ENCODE measurements around the gene SYNPR.
"Not testable (repeated sequence)": the region's sequence is repeated elsewhere in the genome, so short reads cannot be mapped to it uniquely, and the experiment has no call there.

The SYNPR gene

DNA sequence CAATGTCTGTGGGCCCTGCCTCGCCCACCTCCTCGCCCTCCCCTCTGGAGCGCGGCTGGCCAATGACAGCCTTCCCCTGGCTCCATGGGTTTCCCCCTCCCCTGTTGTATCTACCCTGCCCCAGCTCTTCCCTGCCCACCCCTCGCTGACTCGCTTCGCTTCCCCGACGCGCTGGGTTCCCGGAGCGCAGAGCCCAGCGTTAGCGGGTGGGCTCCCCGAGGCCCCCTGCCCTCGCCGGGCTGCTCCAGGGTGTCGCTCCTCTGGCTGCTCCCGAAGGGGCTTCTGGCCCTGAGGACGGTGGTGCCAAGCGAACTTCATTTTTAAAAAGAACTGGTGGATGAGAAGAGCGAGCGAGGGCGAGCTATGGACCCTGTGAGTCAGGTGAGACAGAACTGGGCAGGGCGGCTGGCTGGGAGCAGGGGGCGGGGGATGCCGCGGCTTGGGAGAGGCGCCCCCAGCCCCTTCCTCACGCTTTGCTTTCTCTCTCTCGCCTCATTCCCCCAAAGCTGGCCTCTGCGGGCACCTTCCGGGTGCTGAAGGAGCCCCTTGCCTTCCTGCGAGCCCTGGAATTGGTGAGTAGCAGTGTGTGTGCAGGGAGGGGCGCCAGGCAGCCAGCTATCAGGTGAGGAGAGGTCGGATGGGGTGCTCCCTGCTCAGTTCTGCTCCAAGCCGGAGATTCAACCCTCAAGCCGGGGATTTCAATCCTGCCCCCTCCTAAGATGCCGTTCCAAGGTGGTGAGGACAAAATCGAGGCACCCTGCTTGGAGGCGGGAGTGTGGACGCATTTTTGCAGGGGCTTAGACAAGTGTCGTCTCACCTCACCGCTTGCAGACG lies at the start of gene SYNPR:
Gene SYNPR, plus strand, starts transcription at position 138 of the 834 bp plus-strand sequence.
- no peak for DNase-seq (ENCODE audit: low read depth)

DNA sequence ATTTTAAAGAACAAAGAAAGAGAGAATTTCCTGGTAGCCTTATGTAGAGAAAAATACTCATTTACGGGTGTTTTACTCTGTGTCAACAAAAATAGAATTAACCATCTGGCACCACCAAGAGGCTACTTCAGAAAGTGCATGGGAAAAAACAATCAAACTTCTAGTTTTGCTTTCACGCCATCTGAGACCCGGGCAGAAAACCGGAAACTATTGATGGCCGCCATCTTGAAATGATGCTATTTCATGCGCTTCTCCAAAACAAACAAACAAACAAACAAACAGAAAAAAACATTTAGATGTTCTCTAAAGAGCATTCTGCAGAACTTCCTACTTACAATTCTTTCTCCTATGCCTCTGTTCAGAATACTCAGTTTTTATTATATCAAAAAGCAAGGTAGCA lies 49.4 kb upstream of the SYNPR start:
- DNase-seq (ENCODE audit: low read depth): peak; percentile 11

DNA sequence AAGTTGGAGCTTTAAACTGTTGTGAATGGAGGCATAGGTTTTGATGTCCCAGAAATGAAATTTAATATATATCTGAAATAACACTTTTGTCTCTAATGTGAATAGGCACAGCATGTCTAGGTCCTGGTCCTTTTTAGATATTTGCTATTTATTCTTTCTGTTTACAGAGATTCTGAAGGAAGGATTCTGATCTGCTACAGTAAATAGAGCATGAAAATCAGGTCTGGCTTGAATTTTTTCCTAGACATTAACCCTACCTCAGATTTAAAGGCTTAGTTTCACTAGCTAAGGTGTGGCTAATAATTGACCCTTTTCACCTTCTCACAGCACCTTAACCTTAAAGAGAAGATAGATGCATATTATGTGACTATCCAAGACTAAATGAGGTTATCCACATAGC lies 48.0 kb upstream of the SYNPR start:
- DNase-seq (ENCODE audit: low read depth): no peak

- DNase-seq (ENCODE audit: low read depth): no peak
These were observed 46.5 kb upstream of the SYNPR start for GRCh38 chr3:63231643-63232042.

- no peak for DNase-seq (ENCODE audit: low read depth)
These were observed 45.2 kb upstream of the SYNPR start for GRCh38 chr3:63232764-63233396.

GRCh38 chr3:63240381-63240902 lies 37.7 kb upstream of the SYNPR start:
- DNase-seq (ENCODE audit: low read depth): no peak

DNA sequence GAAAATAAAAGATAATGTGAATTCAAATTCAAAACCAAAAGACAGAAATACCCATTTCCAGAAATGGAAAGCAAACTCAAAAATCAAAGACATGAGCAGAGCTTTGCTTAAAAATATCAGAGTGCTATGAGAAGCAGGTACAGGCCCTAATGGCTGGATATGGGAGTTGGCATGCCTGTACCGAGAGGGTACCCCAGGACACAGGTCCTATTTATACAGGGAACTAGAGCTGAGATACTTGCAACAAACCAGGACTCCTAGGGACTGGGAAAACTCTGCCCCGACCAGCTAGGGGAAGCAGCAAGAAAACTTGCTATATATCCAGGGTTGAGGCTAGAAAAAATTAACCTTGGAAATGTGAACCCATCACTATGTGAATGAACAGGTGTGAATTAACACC lies 36.0 kb upstream of the SYNPR start:
- DNase-seq (ENCODE audit: low read depth): no peak

DNA sequence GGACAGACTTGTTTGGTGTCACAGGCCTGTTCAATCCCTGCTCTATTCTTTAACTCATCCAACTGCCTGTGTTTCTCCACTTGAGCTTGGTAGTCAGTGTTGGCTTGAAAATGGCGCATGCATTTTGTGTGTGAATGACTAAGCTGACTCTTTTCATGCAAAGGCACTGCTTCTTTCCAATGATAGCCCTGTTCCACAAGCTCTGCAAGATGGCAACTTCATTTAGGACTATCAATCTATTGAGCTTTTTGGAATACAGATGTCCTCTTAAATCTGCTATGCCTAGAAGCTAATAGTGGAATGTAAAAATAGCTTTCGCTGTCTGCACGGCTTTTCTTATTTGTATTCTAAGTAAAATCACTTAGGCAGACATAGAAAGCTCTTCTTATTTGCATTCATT lies 33.6 kb upstream of the SYNPR start:
- DNase-seq (ENCODE audit: low read depth): no peak

DNA sequence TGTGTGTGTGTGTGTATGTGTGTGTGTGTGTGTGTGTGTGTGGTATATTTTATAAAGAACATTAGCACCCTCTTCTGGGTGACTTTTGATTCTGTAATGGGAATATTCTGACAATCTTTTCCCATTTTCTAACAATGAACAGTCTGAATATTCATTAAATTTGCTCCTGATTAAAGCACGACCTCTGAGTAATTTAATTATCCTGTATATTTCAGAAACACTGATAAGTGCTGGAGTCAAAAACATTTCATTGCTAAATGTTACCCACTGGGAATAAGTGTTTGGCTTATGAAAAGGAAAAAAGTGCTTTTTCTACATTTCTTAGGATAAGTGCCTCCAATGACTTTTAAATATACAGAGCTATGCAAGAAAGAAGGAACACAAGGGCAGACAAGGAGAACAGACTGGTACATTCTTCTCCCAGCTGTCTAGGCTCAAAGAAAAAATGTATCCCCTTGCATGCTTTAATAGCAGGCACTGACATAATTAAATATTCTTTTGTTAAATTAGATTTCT lies 32.3 kb upstream of the SYNPR start:
- DNase-seq (ENCODE audit: low read depth): no peak

GRCh38 chr3:63248015-63248414 lies 30.1 kb upstream of the SYNPR start:
- no peak for DNase-seq (ENCODE audit: low read depth)

GRCh38 chr3:63251499-63251898 lies 26.6 kb upstream of the SYNPR start:
- no peak for DNase-seq (ENCODE audit: low read depth)

GRCh38 chr3:63255819-63256218 lies 22.3 kb upstream of the SYNPR start:
- not testable (repeated sequence) for DNase-seq (ENCODE audit: low read depth)

GRCh38 chr3:63264716-63265115 lies 13.4 kb upstream of the SYNPR start:
- no peak for DNase-seq (ENCODE audit: low read depth)

- DNase-seq (ENCODE audit: low read depth): no peak
These were observed 3.7 kb upstream of the SYNPR start for GRCh38 chr3:63274359-63274758.

GRCh38 chr3:63279005-63279841 lies 1.1 kb downstream of the SYNPR start:
- no peak for DNase-seq (ENCODE audit: low read depth)

DNA sequence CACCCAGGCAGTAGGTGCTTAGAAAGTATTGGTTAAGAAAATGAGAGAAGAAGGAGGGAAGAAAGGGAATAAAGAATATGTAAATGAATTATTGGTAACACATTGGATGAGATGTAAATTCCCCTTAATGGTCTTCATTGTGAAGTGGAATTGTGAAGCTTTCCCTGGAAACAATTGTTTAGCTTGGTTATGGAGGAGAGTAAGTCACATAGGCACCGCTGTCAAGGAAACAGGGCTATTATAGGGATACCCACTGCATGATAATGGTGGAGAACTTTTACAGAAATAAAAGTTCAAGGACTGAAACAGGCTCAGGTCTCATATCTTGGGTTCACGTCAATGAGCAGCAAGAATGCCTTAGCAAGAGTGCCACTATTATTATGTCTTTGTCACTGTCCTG lies 9.5 kb downstream of the SYNPR start:
- DNase-seq (ENCODE audit: low read depth): no peak

DNA sequence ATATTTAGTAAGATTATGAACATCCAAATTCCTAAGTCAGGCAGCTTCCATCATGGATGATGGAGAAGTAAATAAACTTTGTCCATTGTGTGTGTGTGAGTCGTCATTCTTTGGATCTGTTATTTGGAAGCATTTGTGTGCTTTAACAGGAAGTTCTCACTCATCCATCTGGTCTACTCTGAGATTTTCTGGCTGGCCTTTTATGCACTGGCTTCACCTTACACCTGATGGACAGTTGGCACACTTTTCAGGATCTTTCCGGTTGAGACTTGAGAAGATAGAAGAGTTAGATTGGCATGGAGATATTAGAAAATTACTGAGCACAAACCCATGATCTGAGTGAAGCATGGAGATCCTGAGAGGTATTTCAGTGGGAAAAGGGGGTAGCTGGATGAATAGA lies 12.6 kb downstream of the SYNPR start:
- DNase-seq (ENCODE audit: low read depth): no peak

DNA sequence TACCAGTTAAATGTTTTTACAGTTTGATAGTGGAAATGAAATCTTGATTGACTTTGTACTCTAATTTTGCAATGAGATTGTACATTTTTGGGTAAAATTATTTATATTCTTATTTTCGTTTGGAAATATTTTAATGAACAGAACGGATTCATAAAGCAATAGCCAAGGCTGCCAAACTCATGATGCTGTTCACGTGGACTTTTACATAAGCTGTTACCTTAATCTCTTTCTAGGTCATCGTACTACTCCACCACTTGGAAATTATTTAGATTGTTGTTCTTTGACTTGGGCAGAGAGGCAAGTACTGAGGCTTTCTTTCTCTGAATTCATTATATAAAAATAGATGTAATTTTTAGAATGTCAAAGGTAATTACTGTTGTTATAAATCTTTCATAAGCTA lies 16.2 kb downstream of the SYNPR start:
- no peak for DNase-seq (ENCODE audit: low read depth)

- DNase-seq (ENCODE audit: low read depth): no peak
These were observed 17.2 kb downstream of the SYNPR start for GRCh38 chr3:63295356-63295755.

- no peak for DNase-seq (ENCODE audit: low read depth)
These were observed 17.7 kb downstream of the SYNPR start for GRCh38 chr3:63295806-63296205.

- no peak for DNase-seq (ENCODE audit: low read depth)
These were observed 18.1 kb downstream of the SYNPR start for GRCh38 chr3:63296249-63296648.

GRCh38 chr3:63303238-63303637 lies 25.1 kb downstream of the SYNPR start:
- DNase-seq (ENCODE audit: low read depth): no peak

Measured in GM04503 (cell line).